ENCODE results near the gene AP4S1.
"Not testable (repeated sequence)": the region's sequence is repeated elsewhere in the genome, so short reads cannot be mapped to it uniquely, and the experiment has no call there.

Gene AP4S1

GRCh38 chr14:31092160-31092708 lies 66.8 kb downstream of the AP4S1 start:
- POLR2A ChIA-PET, result no interaction called here
- Histone ChIP-seq H3K27ac (ENCODE audit: insufficient read depth in 1 of 2, low read depth in 1 of 2, low read length in 2 of 2, poor library complexity in 1 of 2, severe bottlenecking in 2 of 2) (no peak overlapping the region), H3K27me3 (replicated peaks in 2 of 5; ENCODE audit: control insufficient read depth in 4 of 5, insufficient read depth in 5 of 5, low read length in 4 of 5) (no peaks in the 10 kb centered on the region), H3K4me3 (ENCODE audit: control insufficient read depth in 1 of 7, extremely low read depth in 1 of 7, insufficient read depth in 4 of 7, low read depth in 2 of 7, low read length in 6 of 7) (no peak overlapping the region), H3K9me3 (ENCODE audit: control extremely low read depth in 1 of 5, control insufficient read depth in 4 of 5, insufficient read depth in 2 of 5, low read depth in 1 of 5, low read length in 4 of 5) (no peaks in the 10 kb centered on the region), H3K4me1 (ENCODE audit: control extremely low read depth in 1 of 4, control insufficient read depth in 4 of 4, insufficient read depth in 4 of 4, low read length in 3 of 4) (no peaks in the 10 kb centered on the region), H3K36me3 (ENCODE audit: control insufficient read depth in 4 of 4, insufficient read depth in 4 of 4, low read length in 3 of 4) (peaks cover 0 to 4% (median under 1%) of the 10 kb centered on the region in 4 experiments)
- CTCF ChIA-PET, result no interaction called here
- WGBS (ENCODE audit: insufficient coverage), result 100% methylated on average over 2 of the region's 2 CpGs
- DNase-seq, result no peak

DNA sequence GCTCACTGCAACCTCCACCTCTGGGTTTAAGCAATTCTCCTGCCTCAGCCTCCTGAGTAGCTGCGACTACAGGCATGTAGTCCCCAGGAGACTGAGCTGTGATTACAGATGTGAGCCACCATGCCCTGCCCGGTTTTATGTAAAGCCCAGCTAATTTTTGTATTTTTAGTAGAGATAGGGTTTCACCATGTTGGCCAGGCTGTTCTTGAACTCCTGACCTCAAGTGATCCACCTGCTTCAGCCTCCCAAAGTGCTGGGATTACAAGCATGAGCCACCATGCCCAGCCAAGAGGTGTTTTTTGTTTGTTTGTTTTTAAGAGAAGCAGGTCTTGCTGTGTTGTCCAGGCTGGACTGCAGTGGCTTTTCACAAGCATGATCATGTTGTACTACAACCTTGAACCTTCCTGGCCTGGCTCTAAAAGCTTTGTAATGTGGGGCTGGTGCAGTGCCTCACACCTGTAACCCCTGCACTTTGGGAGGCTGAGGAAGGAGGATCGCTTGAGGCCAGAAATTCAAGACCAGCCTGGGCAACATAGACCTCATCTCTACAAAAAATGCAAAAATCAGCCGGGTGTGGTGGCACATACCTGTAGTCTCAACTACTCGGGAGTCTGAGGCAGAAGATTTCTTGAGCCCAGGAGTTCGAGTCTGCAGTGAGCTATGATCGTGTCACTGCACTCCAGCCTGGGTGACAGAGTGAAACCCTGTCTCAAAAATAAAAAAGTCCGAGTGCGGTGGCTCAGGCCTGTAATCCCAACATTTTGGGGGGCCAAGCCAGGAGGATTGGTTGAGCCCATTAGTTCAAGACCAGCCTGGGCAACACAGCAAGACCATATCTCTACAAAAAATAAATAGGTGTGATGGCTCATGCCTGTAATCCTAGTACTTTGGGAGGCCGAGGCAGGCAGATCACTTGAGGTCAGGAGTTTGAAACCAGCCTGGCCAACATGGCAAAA lies 68.7 kb downstream of the AP4S1 start:
- WGBS (ENCODE audit: insufficient coverage), result 95% methylated on average over 7 of the region's 10 CpGs
- CTCF ChIA-PET, result not testable (repeated sequence)
- POLR2A ChIA-PET, result interaction anchor here (0.7 kb wide), 1 partner anchor 54 kb away, joined by 3 read pairs; no protein-coding TSS in a partner anchor

GRCh38 chr14:31095817-31096216 lies 70.4 kb downstream of the AP4S1 start:
- CTCF ChIA-PET; H3K27me3 ChIP-seq (replicated peaks in 2 of 5; ENCODE audit: control insufficient read depth in 4 of 5, insufficient read depth in 5 of 5, low read length in 4 of 5); H3K4me3 ChIP-seq (ENCODE audit: control insufficient read depth in 1 of 7, extremely low read depth in 1 of 7, insufficient read depth in 4 of 7, low read depth in 2 of 7, low read length in 6 of 7); DNase-seq; POLR2A ChIA-PET; H3K27ac ChIP-seq (ENCODE audit: insufficient read depth in 1 of 2, low read depth in 1 of 2, low read length in 2 of 2, poor library complexity in 1 of 2, severe bottlenecking in 2 of 2); H3K4me1 ChIP-seq (ENCODE audit: control extremely low read depth in 1 of 4, control insufficient read depth in 4 of 4, insufficient read depth in 4 of 4, low read length in 3 of 4); H3K9me3 ChIP-seq (ENCODE audit: control extremely low read depth in 1 of 5, control insufficient read depth in 4 of 5, insufficient read depth in 2 of 5, low read depth in 1 of 5, low read length in 4 of 5): not testable (repeated sequence)
- H3K36me3 ChIP-seq (ENCODE audit: control insufficient read depth in 4 of 4, insufficient read depth in 4 of 4, low read length in 3 of 4), result peaks cover 12 to 29% (median 23%) of the 10 kb centered on the region in 4 experiments
- WGBS (ENCODE audit: insufficient coverage), result 100% methylated on average over 6 of the region's 8 CpGs

More for the DNA sequence above, 68.7 kb downstream of the AP4S1 start:
- DNase-seq; H3K27ac ChIP-seq (ENCODE audit: insufficient read depth in 1 of 2, low read depth in 1 of 2, low read length in 2 of 2, poor library complexity in 1 of 2, severe bottlenecking in 2 of 2); H3K27me3 ChIP-seq (replicated peaks in 2 of 5; ENCODE audit: control insufficient read depth in 4 of 5, insufficient read depth in 5 of 5, low read length in 4 of 5); H3K4me1 ChIP-seq (ENCODE audit: control extremely low read depth in 1 of 4, control insufficient read depth in 4 of 4, insufficient read depth in 4 of 4, low read length in 3 of 4); H3K9me3 ChIP-seq (ENCODE audit: control extremely low read depth in 1 of 5, control insufficient read depth in 4 of 5, insufficient read depth in 2 of 5, low read depth in 1 of 5, low read length in 4 of 5); H3K4me3 ChIP-seq (ENCODE audit: control insufficient read depth in 1 of 7, extremely low read depth in 1 of 7, insufficient read depth in 4 of 7, low read depth in 2 of 7, low read length in 6 of 7): not testable (repeated sequence)
- peaks cover 5 to 16% (median 13%) of the 10 kb centered on the region in 4 experiments for H3K36me3 ChIP-seq (ENCODE audit: control insufficient read depth in 4 of 4, insufficient read depth in 4 of 4, low read length in 3 of 4)

GRCh38 chr14:31096255-31096654 lies 70.8 kb downstream of the AP4S1 start:
- Histone ChIP-seq H3K4me1 (ENCODE audit: control extremely low read depth in 1 of 4, control insufficient read depth in 4 of 4, insufficient read depth in 4 of 4, low read length in 3 of 4) (no peaks in the 10 kb centered on the region), H3K9me3 (ENCODE audit: control extremely low read depth in 1 of 5, control insufficient read depth in 4 of 5, insufficient read depth in 2 of 5, low read depth in 1 of 5, low read length in 4 of 5) (no peaks in the 10 kb centered on the region), H3K27me3 (replicated peaks in 2 of 5; ENCODE audit: control insufficient read depth in 4 of 5, insufficient read depth in 5 of 5, low read length in 4 of 5) (no peaks in the 10 kb centered on the region), H3K36me3 (ENCODE audit: control insufficient read depth in 4 of 4, insufficient read depth in 4 of 4, low read length in 3 of 4) (peaks cover 12 to 34% (median 27%) of the 10 kb centered on the region in 4 experiments), H3K4me3 (ENCODE audit: control insufficient read depth in 1 of 7, extremely low read depth in 1 of 7, insufficient read depth in 4 of 7, low read depth in 2 of 7, low read length in 6 of 7) (no peak overlapping the region), H3K27ac (ENCODE audit: insufficient read depth in 1 of 2, low read depth in 1 of 2, low read length in 2 of 2, poor library complexity in 1 of 2, severe bottlenecking in 2 of 2) (no peak overlapping the region)
- DNase-seq, result no peak
- POLR2A ChIA-PET, result interaction anchor here (0.7 kb wide), 1 partner anchor 661 kb away, joined by 4 read pairs; no protein-coding TSS in a partner anchor
- WGBS (ENCODE audit: insufficient coverage), result no CpG with 5 or more reads among the region's 6 CpGs
- CTCF ChIA-PET, result no interaction called here

DNA sequence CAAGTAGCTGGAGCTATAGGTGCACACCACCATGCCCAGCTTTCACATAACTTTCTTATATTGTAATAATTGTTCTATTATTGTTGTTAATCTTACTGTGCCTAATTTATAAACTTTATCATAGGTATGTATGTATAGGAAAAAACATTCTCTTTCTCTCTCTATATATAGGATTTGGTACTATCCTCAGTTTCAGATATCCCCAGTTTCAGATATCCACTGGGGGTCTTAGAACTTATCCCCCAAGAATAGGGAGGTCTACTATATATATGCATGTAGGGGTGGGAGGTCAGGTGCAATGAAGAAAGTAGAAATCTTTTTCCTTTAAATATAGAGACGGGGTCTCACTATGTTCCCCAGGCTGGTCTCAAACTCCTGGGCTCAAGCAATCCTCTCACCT lies 71.6 kb downstream of the AP4S1 start:
- ChIA-PET CTCF (interaction anchor here (0.5 to 0.6 kb wide), 2 partner anchors 9 to 116 kb away, joined by 3 read pairs; no protein-coding TSS in a partner anchor), POLR2A (no interaction called here)
- DNase-seq, result no peak
- H3K27me3 ChIP-seq (replicated peaks in 2 of 5; ENCODE audit: control insufficient read depth in 4 of 5, insufficient read depth in 5 of 5, low read length in 4 of 5), result no peaks in the 10 kb centered on the region
- H3K9me3 ChIP-seq (ENCODE audit: control extremely low read depth in 1 of 5, control insufficient read depth in 4 of 5, insufficient read depth in 2 of 5, low read depth in 1 of 5, low read length in 4 of 5), result no peaks in the 10 kb centered on the region
- peaks cover 14 to 41% (median 28%) of the 10 kb centered on the region in 4 experiments for H3K36me3 ChIP-seq (ENCODE audit: control insufficient read depth in 4 of 4, insufficient read depth in 4 of 4, low read length in 3 of 4)
- no peak overlapping the region for H3K4me3 ChIP-seq (ENCODE audit: control insufficient read depth in 1 of 7, extremely low read depth in 1 of 7, insufficient read depth in 4 of 7, low read depth in 2 of 7, low read length in 6 of 7)
- H3K27ac ChIP-seq (ENCODE audit: insufficient read depth in 1 of 2, low read depth in 1 of 2, low read length in 2 of 2, poor library complexity in 1 of 2, severe bottlenecking in 2 of 2), result no peak overlapping the region
- WGBS (ENCODE audit: insufficient coverage), result 100% methylated on average over 1 of the region's 1 CpG
- no peaks in the 10 kb centered on the region for H3K4me1 ChIP-seq (ENCODE audit: control extremely low read depth in 1 of 4, control insufficient read depth in 4 of 4, insufficient read depth in 4 of 4, low read length in 3 of 4)

GRCh38 chr14:31106768-31107167 lies 81.3 kb downstream of the AP4S1 start:
- WGBS (ENCODE audit: insufficient coverage), result 93% methylated on average over 2 of the region's 3 CpGs

DNA sequence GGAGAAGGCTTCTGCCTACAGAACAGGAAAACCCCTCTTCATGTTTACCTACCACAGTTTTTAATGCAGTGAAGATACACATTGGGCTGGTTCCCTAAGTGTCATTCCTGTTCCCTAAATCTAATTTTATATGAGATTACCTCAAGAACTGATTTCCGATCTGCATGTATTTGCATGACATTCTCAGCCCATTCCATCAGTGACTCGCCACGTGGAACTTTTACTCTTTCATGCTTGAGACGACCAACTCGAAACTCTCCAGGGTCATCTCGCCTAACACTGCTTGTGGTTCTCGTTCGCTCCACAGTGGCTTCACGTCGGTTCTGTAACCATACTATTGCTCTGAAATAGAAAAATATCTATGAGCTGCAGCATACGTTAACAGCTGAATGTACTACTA lies 83.8 kb downstream of the AP4S1 start:
- Histone ChIP-seq H3K4me1 (ENCODE audit: control extremely low read depth in 1 of 4, control insufficient read depth in 4 of 4, insufficient read depth in 4 of 4, low read length in 3 of 4) (no peaks in the 10 kb centered on the region), H3K36me3 (ENCODE audit: control insufficient read depth in 4 of 4, insufficient read depth in 4 of 4, low read length in 3 of 4) (peaks cover 27 to 95% (median 56%) of the 10 kb centered on the region in 4 experiments), H3K4me3 (ENCODE audit: control insufficient read depth in 1 of 7, extremely low read depth in 1 of 7, insufficient read depth in 4 of 7, low read depth in 2 of 7, low read length in 6 of 7) (no peak overlapping the region), H3K27ac (ENCODE audit: insufficient read depth in 1 of 2, low read depth in 1 of 2, low read length in 2 of 2, poor library complexity in 1 of 2, severe bottlenecking in 2 of 2) (no peak overlapping the region), H3K9me3 (ENCODE audit: control extremely low read depth in 1 of 5, control insufficient read depth in 4 of 5, insufficient read depth in 2 of 5, low read depth in 1 of 5, low read length in 4 of 5) (no peaks in the 10 kb centered on the region), H3K27me3 (replicated peaks in 2 of 5; ENCODE audit: control insufficient read depth in 4 of 5, insufficient read depth in 5 of 5, low read length in 4 of 5) (no peaks in the 10 kb centered on the region)
- DNase-seq, result no peak
- WGBS (ENCODE audit: insufficient coverage), result 91% methylated on average over 6 of the region's 11 CpGs
- ChIA-PET CTCF (no interaction called here), POLR2A (interaction anchor here (0.6 kb wide), 1 partner anchor 84 kb away, joined by 4 read pairs; the partner anchor contains the start of gene AP4S1)

More at GRCh38 chr14:31106768-31107167, 81.3 kb downstream of the AP4S1 start:
- H3K4me3 ChIP-seq (ENCODE audit: control insufficient read depth in 1 of 7, extremely low read depth in 1 of 7, insufficient read depth in 4 of 7, low read depth in 2 of 7, low read length in 6 of 7), result no peak overlapping the region
- no peak overlapping the region for H3K27ac ChIP-seq (ENCODE audit: insufficient read depth in 1 of 2, low read depth in 1 of 2, low read length in 2 of 2, poor library complexity in 1 of 2, severe bottlenecking in 2 of 2)
- H3K9me3 ChIP-seq (ENCODE audit: control extremely low read depth in 1 of 5, control insufficient read depth in 4 of 5, insufficient read depth in 2 of 5, low read depth in 1 of 5, low read length in 4 of 5), result no peaks in the 10 kb centered on the region
- peaks cover 21 to 92% (median 50%) of the 10 kb centered on the region in 4 experiments for H3K36me3 ChIP-seq (ENCODE audit: control insufficient read depth in 4 of 4, insufficient read depth in 4 of 4, low read length in 3 of 4)
- no peak for DNase-seq
- ChIA-PET CTCF (interaction anchor here (0.7 to 1.0 kb wide), 2 partner anchors 10 to 73 kb away, joined by 3 read pairs; no protein-coding TSS in a partner anchor), POLR2A (no interaction called here)
- no peaks in the 10 kb centered on the region for H3K4me1 ChIP-seq (ENCODE audit: control extremely low read depth in 1 of 4, control insufficient read depth in 4 of 4, insufficient read depth in 4 of 4, low read length in 3 of 4)
- H3K27me3 ChIP-seq (replicated peaks in 2 of 5; ENCODE audit: control insufficient read depth in 4 of 5, insufficient read depth in 5 of 5, low read length in 4 of 5), result no peaks in the 10 kb centered on the region
